Esophagus muscularis mucosa (tissue), 4 donors: Measurements from ENCODE around the gene RPRD1B. TPM values are rescaled to one million over a fixed set of nuclear protein-coding genes. Genes with fewer than 3 reads are reported as not detected.

Experiments used
- DNase-seq: peaks from one replicate; pipeline ENCODE4 v3.0.0-alpha.2; 2017; ENCODE audit errors: extremely low spot score
- H3K27ac ChIP-seq, 4 donors: fragments of 200-600 bp; sonication (generic); replicated peaks in 1 of 4; 1 replicate in 3 of 4; 2 replicates in 1 of 4; pipeline ENCODE4 v1.5.1; 2016 to 2019; ENCODE audit warnings: mild to moderate bottlenecking in 1 of 4
- H3K27me3 ChIP-seq, 4 donors: fragments of 200-600 bp; sonication (generic); one replicate each; pipeline versions ENCODE4 v1.5.1 to v1.6.0; 2016 to 2019
- H3K36me3 ChIP-seq, 4 donors: fragments of 200-600 bp; sonication (generic); one replicate each; pipeline ENCODE4 v1.5.1; 2016 to 2019
- H3K4me1 ChIP-seq, 4 donors: fragments of 200-600 bp; sonication (generic); one replicate each; pipeline ENCODE4 v1.5.1; 2016 to 2019
- H3K4me3 ChIP-seq, 4 donors: fragments of 200-600 bp; sonication (generic); 1 replicate in 2 of 4; 2 replicates in 2 of 4; pipeline ENCODE4 v1.5.1; 2016 to 2019; ENCODE audit warnings: mild to moderate bottlenecking in 4 of 4, moderate library complexity in 1 of 4
- H3K9me3 ChIP-seq, 4 donors: fragments of 200-600 bp; sonication (generic); 1 replicate in 3 of 4; 2 replicates in 1 of 4; pipeline ENCODE4 v1.5.1; 2016 to 2019
- CTCF ChIP-seq, 3 experiments: fragments of 200-600 bp in 2 of 3; fragments of 450-650 bp in 1 of 3; sonication (generic) in 2 of 3; IDR thresholded peaks; one replicate each; pipeline ENCODE4 v1.5.1; 2017 to 2019; ENCODE audit warnings: antibody characterized with exemption in 3 of 3, mild to moderate bottlenecking in 2 of 3, moderate library complexity in 1 of 3
- EP300 ChIP-seq: sonication (generic); formaldehyde crosslinking; IDR thresholded peaks from one replicate; pipeline ENCODE4 v1.6.1; 2017; ENCODE audit warnings: antibody characterized with exemption
- POLR2A ChIP-seq: fragments of 450-650 bp; IDR thresholded peaks from one replicate; pipeline ENCODE4 v1.6.1; 2017; ENCODE audit warnings: antibody characterized with exemption, moderate library complexity, mild to moderate bottlenecking, low read depth
- POLR2AphosphoS5 ChIP-seq, 2 donors: sonication (generic); formaldehyde crosslinking; IDR thresholded peaks; one replicate each; pipeline ENCODE4 v1.6.1; 2017; ENCODE audit warnings: antibody characterized with exemption in 2 of 2
- WGBS: methylation state at CpG from one replicate; pipeline ENCODE4 v1.1.5; 2018; 5-methylcytosine and 5-hydroxymethylcytosine counted together
- intact Hi-C: fragments of 100-400 bp; cut with DNase I; formaldehyde crosslinking; loops from one replicate; pipeline ENCODE4 v1.15.1; 2023
- total RNA-seq, 4 donors: library from RNA; depleted of rRNA; stranded (reverse); fragments of >200 nt; gene quantifications; one replicate each; pipeline versions ENCODE4 v1.1.0 to v1.2.1, GENCODE V29; 2016

RPRD1B gene
- total RNA-seq, 4 donors from 2014 or later: 26.7 to 39.5 (median 33.8) TPM

GRCh38 chr20:38072898-38073297 is 39.4 kb downstream of the RPRD1B start:
- H3K9me3 ChIP-seq: no peaks in the 10 kb centered on the region
- WGBS: 36% methylated on average over 1 of the region's 1 CpG
- TF ChIP-seq EP300 (no peak), POLR2AphosphoS5 (IDR thresholded peaks at IDR 0.05) (no peak), POLR2A (no peak), CTCF (IDR thresholded peaks at IDR 0.05) (no peak)
- no peak overlapping the region for H3K4me3 ChIP-seq
- peaks cover 7 to 50% (median 37%) of the 10 kb centered on the region in 4 donors for H3K36me3 ChIP-seq
- peaks cover 30 to 55% (median 54%) of the 10 kb centered on the region in 4 donors for H3K4me1 ChIP-seq
- no peaks in the 10 kb centered on the region for H3K27me3 ChIP-seq
- peak overlapping the region; percentile 80 to 90 (median 82) for H3K27ac ChIP-seq
- DNase-seq: no peak
- intact Hi-C loops: loop anchor here (5.0 kb wide), 1 partner anchor 54 kb away; no protein-coding TSS in a partner anchor

GRCh38 chr20:38073307-38074071 is 39.9 kb downstream of the RPRD1B start:
- WGBS: 32% methylated on average over 5 of the region's 5 CpGs
- Histone ChIP-seq H3K9me3 (no peaks in the 10 kb centered on the region), H3K36me3 (peaks cover 1 to 51% (median 32%) of the 10 kb centered on the region in 4 donors), H3K27me3 (no peaks in the 10 kb centered on the region), H3K4me3 (no peak overlapping the region), H3K4me1 (peaks cover 30 to 61% (median 60%) of the 10 kb centered on the region in 4 donors), H3K27ac (peak overlapping the region; percentile 80 to 90 (median 82))
- peak; percentile 94 for DNase-seq
- intact Hi-C loops: loop anchor here (5.0 kb wide), 1 partner anchor 54 kb away; no protein-coding TSS in a partner anchor
- TF ChIP-seq CTCF (IDR thresholded peaks at IDR 0.05) (peak; percentile 80 to 84 (median 84)), POLR2AphosphoS5 (IDR thresholded peaks at IDR 0.05) (peak; percentile 50 to 66), POLR2A (no peak)

GRCh38 chr20:38075161-38075998 is 41.8 kb downstream of the RPRD1B start:
- H3K4me3 ChIP-seq: no peak overlapping the region
- no peaks in the 10 kb centered on the region for H3K27me3 ChIP-seq
- H3K27ac ChIP-seq: peak overlapping the region; percentile 80 to 90 (median 82)
- peaks cover 0 to 43% (median 24%) of the 10 kb centered on the region in 4 donors for H3K36me3 ChIP-seq
- intact Hi-C loops: loop anchor here (1.0 kb wide), 1 partner anchor 90 kb away; the partner anchor contains the start of gene TGM2
- no peak for TF ChIP-seq CTCF (IDR thresholded peaks at IDR 0.05)
- TF ChIP-seq POLR2AphosphoS5 (IDR thresholded peaks at IDR 0.05): no peak
- TF ChIP-seq EP300: no peak
- TF ChIP-seq POLR2A: no peak
- peak; percentile 53 for DNase-seq
- H3K4me1 ChIP-seq: peaks cover 30 to 69% (median 65%) of the 10 kb centered on the region in 4 donors
- 45% methylated on average over 3 of the region's 3 CpGs for WGBS
- H3K9me3 ChIP-seq: no peaks in the 10 kb centered on the region

- peak overlapping the region; percentile 80 to 90 (median 82) for H3K27ac ChIP-seq
- intact Hi-C loops: no loop called here
These were observed 43.0 kb downstream of the RPRD1B start for GRCh38 chr20:38076548-38076947.

More at GRCh38 chr20:38076548-38076947, 43.0 kb downstream of the RPRD1B start:
- Histone ChIP-seq H3K27me3 (no peaks in the 10 kb centered on the region), H3K4me1 (peaks cover 33 to 77% (median 72%) of the 10 kb centered on the region in 4 donors), H3K36me3 (peaks cover 0 to 32% (median 16%) of the 10 kb centered on the region in 4 donors), H3K4me3 (no peak overlapping the region), H3K9me3 (no peaks in the 10 kb centered on the region)
- no peak for DNase-seq
- TF ChIP-seq CTCF (IDR thresholded peaks at IDR 0.05) (no peak), POLR2AphosphoS5 (IDR thresholded peaks at IDR 0.05) (no peak), EP300 (no peak), POLR2A (no peak)
